ENCODE data around the gene PIGP. TPM values are rescaled to one million over a fixed set of nuclear protein-coding genes. Genes with fewer than 3 reads are reported as not detected.
A peak's percentile ranks its signal among the peaks of the same experiment; 100 is the strongest.
"Not testable (repeated sequence)": the region's sequence is repeated elsewhere in the genome, so short reads cannot be mapped to it uniquely, and the experiment has no call there.

PIGP gene
- 5.0 and 5.7 TPM in 2 replicates for total RNA-seq

DNA sequence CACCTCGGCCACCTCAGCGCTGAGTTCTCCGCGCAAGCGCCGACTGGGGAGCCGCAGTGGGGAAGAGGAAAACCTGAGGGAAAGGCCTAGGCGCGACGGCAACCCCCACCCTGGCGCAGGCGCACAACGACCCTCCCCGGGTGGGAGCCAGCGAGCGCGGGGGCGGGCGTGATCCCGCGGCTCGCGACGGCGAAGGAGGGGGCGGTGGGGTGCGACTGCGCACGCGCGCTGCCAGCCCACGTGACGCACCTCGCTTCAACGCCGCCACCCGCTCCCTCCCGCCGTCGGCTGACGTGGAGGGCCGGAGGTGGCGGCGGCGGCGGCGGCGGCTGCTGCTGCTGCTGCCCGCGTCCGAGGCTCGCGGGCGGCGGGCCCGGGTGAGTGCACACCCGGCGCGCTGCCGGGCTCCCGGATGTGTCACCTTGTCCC is at the start of gene PIGP, which contains the start of gene TTC3:
PIGP (minus strand) TSS at position 84 of the 429 bp plus-strand sequence. CDS start 556 bp downstream, outside the sequence.
TTC3 (plus strand) TSS at position 267 of the 429 bp plus-strand sequence. CDS start 14,004 bp downstream, outside the sequence.
- DNase-seq (ENCODE audit: low read depth, low spot score) = peak; percentile 77

DNA sequence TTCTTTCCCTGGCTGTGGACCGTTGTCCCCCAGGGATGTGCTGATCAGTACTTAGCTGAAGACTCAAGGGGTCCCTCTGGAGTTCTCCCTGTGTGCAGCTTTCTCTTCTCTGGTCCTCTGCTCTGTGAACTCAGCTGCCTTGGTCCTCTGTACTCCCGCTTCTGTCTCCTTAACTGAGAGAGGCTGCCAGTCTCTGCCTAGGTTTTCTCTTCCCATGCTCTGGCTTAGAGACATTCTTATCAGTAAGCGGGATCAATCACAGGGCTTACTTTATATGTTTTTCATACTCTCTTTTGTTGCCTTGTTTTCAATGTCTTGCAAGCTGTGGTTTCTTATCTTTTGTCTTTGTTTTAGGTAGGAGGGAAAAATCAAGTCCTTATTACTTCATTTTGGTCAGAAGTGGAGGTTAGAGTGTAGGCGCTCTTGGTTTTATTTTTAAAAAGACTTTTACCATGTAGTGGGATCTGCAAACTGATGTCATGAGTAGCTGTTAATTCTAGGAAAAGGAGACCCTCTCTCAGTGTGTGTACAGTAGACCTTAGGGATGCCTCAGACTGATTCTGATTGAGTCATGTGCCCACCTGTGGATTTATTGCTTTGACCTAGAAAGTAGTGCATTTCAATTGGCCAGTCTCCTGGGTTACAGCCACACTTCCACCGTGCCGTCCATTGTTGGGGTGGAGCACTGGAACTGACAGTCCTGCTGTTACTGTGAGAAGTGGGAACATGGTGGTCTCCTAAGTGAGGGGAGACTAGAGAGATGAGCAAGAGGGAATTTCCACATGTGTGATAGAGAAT is 46.7 kb upstream of the PIGP start:
- no peak for DNase-seq (ENCODE audit: low read depth, low spot score)

DNA sequence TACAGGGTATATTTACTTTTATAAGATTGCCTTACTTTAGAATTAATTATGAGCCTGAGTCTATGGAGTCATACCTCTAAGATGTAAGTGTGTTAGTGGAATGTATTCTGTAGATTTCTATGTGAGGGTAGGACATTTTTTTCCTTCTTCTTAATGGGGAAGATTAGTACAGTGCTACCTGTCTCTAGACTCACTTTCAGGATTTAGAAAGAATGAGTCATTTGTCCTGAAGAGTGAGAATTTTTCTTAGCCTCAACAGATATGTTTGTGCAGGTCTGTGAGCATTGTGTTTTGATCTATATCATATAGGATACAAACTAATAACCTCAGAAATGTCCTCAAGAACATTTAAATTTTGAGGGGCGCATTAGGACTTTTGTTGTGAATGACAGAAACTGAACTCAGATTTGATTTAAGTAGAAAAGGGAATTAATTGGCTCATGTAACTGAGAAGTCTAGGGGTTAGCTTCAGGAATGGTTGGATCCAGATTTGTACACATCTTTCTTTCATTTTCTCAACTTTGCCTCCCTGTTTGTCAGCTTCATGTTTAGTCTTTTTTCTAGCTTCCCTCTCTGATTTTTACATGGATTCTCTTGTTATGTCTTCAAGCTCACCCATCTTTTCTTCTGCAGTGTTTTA is 45.4 kb upstream of the PIGP start:
- no peak for DNase-seq (ENCODE audit: low read depth, low spot score)

DNA sequence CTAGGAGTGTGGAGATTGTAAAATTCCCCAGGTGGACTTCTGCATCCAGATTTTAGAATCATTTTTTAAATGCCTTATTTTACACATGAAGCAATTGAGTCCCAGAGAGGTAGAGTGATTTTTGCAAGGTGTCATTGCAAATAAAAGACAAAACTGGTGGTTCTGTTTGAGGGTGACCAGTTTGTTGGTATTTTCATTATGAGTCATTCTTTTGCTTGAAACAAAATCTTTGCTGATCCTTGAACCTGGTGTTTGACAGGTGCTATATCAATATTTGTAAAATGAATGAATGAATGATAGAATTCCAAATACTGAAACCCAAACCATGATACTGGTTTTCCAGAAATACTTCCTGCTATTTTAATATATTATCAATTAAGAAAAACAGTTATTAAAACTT is 44.3 kb upstream of the PIGP start:
- DNase-seq (ENCODE audit: low read depth, low spot score) = no peak

DNA sequence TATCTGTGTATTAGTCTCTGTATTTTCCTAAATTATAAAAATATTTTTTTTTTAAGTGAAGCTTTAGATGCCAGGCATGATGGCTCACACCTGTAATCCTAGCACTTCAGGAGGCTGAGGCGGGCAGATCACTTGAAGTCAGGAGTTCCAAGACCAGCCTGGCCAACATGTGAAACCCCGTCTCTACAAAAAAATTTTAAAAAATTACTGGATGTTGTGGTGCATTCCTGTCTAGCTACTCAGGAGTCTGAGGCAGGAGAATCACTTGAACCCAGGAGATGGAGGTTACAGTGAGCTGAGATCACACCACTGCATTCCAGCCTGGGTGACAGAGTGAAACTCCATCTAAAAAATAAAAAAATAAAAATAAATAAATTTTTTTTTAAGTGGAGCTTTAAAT is 43.6 kb upstream of the PIGP start:
- not testable (repeated sequence) for DNase-seq (ENCODE audit: low read depth, low spot score)

DNA sequence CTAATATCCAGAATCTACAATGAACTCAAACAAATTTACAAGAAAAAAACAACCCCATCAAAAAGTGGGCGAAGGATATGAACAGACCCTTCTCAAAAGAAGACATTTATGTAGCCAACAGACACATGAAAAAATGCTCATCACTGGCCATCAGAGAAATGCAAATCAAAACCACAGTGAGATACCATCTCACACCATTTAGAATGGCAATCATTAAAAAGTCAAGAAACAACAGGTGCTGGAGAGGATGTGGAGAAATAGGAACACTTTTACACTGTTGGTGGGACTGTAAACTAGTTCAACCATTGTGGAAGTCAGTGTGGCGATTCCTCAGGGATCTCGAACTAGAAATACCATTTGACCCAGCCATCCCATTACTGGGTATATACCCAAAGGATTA is 41.4 kb upstream of the PIGP start:
- DNase-seq (ENCODE audit: low read depth, low spot score) = not testable (repeated sequence)

DNA sequence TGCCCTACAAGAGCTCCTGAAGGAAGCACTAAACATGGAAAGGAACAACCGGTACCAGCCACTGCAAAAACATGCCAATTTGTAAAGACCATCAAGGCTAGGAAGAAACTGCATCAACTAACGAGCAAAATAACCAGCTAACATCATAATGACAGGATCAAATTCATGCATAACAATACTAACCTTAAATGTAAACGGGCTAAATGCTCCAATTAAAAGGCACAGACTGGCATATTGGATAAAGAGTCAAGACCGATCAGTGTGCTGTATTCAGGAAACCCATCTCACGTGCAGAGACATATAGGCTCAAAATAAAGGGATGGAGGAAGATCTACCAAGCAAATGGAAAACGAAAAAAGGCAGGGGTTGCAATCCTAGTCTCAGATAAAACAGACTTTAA is 38.2 kb upstream of the PIGP start:
- DNase-seq (ENCODE audit: low read depth, low spot score) = not testable (repeated sequence)

DNA sequence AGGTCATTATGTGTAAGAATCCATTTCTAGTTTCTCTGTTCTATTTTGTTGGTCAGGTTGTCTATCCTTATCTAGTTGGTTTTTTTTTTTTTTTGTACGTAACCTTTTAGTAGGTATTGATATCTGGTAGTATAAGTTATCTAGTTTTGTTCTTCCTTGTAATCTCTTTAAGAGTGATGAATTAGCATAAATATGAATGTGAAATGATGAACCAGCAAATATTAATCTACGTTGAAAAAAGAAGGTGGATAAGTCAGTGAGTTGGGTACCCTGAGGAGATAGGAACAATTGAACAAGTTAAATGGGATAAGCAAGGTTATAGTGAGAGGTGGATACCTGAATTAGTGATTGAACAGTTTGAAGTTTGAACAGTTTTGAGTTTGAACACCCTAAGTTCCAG is 34.1 kb upstream of the PIGP start:
- DNase-seq (ENCODE audit: low read depth, low spot score) = no peak

DNA sequence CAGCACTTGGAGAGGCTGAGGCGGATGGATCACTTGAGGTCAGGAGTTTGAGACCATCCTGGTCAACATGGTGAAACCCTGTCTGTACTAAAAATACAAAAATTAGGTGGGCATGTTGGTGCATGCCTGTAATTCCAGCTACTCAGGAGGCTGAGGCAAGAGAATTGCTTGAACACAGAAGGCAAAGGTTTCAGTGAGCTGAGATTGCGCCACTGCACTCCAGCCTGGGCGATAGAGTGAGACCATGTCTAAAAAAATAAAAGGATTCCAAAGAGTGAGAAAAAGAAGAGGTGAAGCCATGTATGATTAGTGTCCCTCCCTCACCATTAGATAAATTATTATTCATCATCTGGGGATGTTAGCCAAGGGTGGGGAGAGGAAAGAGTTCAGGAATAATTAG is 29.9 kb upstream of the PIGP start:
- DNase-seq (ENCODE audit: low read depth, low spot score) = not testable (repeated sequence)

DNA sequence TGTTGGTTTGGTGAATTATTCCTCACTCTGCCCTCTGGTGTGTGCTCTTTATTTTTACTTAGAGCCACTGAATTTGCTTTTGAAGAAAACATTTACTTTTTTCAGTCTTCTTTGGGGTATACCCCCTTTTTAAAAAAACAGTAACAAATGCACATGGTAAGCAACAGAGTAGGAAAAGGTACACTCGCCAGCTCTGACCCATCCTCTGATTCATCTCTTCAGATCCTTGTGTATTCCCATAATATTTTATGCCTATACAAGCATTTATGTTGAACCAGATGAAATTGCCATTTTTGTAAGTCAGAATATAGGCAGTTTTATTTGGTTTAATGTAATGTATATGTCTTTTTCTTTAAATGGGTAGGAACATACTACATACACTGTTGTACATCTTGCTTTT is 28.5 kb upstream of the PIGP start:
- DNase-seq (ENCODE audit: low read depth, low spot score) = no peak

DNA sequence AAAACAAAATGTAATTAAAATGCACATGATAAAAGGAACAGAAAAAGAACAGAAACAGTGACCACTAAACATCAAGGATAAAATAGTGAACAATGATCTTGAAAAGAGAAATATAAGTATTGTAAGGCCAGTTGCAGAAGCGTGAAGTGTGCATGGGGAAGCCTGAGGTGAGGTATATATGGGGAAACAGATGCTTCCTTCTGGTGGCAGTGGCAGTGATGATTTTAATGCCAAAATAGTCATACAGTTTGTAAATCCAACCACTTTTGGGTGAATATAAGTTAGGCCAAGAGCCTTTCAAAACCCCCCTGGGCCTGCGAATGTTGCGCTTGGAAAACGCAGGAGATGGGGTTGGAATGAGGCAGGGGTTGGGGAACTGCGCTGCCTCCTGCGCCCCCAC is 27.4 kb upstream of the PIGP start:
- DNase-seq (ENCODE audit: low read depth, low spot score) = no peak

DNA sequence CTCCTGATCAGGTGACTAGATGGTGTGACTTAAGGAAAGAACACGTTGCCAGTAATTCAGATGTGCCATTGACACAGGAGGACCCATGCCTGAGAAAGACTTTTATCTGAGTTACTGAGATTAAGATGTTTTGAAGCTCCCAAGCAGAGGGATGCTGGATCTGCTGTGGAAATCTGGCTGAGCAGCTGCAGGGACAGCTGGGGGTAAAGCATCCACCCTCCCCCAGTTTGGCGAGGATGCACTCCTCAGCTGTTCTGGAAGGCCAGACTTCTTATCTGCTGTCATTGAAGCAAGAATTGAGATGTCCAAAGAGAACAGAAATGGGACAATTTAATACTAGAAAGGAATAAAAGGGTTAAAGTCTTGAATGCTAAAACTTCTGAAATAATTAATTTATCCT is 25.9 kb upstream of the PIGP start:
- DNase-seq (ENCODE audit: low read depth, low spot score) = no peak

DNA sequence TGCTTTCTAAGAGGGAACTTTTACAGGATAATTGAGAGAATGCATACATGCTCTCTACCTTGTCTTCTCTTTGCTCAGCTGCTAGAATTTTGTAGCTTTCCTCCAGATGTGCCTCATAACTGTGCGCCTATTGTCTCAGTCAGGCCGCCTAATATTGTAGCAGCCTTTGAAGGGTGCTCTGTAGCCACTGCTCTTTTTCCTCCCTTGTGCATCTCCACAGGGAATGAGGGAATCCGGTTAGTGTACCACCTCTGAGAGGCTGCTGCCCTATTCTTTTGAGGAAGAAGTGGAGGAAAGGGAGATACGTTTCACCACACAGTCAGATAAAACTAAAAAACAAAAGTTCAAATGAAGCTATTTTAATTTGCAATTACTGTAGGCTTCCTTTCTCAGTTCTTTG is 22.9 kb upstream of the PIGP start:
- DNase-seq (ENCODE audit: low read depth, low spot score) = no peak

DNA sequence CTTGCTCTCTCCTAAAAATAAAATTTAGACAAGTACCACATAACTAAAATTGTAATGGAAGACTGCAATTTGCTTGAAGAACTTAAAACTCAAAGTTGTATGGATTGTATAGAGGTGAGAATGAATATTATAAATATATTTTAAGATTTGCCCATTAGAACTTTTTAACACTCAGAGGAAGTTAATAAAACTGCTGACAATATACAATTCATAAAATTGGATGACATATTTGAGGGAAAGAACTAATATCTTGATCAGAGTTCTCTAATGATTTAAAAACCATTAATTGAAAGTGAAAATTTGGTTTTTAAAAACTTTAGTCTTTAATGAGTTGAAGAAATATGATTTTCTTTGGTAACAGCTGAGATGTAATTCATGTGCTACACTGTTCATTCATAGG is 21.1 kb upstream of the PIGP start:
- no peak for DNase-seq (ENCODE audit: low read depth, low spot score)

DNA sequence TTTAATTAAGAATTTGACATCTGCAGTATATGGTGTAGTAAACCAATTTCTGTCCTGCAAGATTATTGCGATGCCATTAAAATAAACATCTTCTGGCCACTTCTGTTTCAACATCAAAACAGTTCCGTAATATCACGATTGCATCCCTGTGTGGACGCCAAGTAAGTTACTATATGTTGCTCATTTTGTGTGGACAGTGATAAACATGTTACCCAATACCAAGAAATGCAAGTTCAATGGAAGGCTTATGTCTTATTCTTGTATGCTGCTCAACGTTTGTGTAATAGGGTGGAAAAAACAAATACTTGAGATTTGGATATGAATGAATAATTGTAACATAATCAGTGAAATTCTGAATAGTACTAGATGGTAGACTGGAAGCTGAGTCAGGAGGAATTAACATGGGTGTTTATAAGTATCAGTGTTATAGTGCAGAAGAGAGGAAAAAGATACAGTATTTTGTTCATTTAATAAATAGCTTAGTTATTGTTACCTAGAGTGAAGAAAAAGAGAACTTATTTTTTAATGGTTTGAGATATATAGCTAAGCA is 15.4 kb upstream of the PIGP start:
- DNase-seq (ENCODE audit: low read depth, low spot score) = no peak

DNA sequence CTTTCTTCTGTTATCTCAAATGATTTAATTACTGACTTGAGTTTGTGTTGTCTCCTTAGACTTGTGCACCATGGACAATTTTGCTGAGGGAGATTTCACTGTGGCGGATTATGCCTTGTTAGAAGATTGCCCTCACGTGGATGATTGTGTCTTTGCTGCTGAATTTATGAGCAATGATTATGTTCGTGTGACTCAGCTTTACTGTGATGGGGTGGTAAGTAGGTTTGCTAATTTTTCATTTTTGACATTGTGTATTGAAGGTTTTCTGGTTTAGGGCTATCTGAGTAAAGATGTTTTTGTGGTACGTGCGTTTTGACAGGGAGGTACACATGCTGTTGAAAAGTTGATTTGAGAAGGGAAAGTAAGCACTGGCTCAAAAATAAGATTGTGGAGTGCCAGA is 14.3 kb upstream of the PIGP start:
- DNase-seq (ENCODE audit: low read depth, low spot score) = no peak

DNA sequence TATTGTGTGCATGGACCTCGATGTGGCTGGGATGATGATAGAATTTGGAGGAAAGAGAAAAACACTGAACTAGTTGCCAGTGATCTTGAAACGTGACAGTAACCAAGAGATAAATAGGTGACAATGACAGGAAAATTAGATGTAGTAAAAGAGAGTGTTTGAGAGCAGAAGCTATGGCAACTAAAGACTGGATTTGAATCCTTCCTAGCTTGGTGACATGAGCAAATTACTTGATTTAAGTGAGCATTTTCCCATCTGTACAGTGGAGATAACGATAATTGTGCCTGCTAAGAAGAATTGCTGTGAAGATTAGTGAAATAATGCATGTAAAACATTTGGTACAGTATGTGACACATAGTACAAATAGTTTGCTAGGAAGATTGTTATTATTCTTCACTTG is 12.9 kb upstream of the PIGP start:
- no peak for DNase-seq (ENCODE audit: low read depth, low spot score)

DNA sequence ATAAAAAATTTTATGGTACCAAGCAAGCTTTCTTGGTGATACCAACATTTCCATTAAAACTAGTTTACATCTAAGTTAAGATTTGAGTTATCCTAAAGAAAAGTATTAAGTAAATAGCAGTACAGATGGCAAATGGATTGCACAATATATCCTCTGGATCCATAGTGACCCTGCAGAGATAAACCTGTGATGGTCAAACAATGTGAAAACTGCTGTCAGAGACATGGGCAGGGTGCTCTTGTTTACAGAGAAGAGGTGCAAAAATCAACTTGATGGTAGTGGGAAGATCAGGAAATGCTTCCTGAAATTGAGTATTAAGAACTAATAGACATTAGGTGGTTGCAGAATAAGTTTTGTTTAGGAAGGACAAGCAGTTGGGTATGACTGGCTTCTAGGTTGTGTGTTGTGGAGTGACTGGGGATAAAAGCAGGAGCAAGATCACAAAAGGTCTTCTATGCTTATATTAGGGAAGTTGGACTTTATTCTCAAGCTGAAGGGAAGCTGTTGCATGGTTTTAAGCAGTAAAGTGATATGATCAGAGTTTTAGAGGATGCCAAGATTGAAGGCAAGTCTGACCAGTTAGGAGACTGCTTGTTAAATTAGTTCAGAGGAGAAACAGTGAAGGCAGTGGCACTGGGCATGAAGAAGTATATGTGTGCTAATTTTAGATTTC is 10.1 kb upstream of the PIGP start:
- no peak for DNase-seq (ENCODE audit: low read depth, low spot score)

DNA sequence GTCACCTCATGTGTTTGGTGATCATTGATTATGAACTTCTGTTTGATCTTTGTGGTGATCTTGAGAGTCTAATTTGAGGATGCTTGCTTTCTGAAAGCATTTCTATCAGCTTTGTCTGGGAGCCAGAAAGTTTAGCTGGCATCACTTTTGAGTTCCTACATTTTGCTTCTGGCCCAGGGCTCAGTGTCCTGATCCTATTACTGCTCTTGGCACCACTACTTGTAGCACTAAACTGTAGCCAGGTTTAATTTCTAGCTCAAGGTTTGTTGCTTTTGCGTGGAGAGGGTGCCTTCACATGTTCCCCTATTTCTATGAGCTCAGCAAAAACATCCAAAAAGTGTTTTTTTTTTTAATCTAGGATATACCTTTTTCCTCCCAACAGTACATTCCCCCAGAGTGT is 9.5 kb upstream of the PIGP start:
- DNase-seq (ENCODE audit: low read depth, low spot score) = no peak

DNA sequence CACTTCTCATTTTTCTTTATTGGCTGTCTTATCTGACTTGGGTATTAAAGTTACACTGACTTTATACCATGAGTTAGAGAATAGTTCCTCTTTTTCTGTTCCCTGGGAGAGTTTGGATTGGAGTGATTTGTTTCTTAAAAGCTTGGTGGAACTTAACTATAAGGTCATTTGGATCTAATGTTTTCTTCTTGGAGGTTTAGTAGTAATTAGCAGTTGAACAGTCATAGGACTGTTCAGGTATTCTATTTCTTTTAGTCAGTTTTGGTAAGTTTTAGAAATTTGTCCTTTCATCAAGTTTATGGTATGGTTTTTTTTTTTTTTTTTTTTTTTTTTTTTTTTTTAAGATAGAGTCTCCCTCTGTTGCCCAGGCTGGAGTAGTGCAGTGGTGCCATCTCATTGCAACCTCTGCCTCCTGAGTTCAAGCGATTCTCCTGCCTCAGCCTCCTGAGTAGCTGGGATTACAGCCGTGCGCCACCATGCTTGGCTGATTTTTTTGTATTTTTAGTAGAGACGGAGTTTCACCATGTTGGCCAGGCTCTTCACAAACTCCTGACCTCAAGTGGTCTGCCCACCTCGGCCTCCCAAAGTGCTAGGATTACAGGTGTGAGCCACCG is 6.4 kb upstream of the PIGP start:
- DNase-seq (ENCODE audit: low read depth, low spot score) = no peak

DNA sequence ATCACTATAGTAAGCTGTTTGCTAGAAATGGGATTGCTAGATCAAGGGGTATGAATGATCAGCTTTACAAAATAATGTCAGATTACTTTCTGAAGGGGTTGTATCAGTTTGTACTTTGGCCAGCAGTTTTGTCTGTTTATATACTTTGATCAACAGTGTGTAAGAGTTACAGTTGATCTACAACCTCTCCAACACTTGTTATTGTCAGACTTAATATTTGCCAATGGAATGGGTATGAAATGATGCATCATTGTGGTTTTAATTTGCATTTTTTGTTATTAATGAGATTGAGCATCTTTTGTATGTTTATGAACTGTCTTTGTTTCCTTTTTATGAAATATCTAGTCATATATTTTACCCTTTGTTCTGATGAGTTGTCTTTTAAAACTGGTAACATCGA is 4.5 kb upstream of the PIGP start:
- no peak for DNase-seq (ENCODE audit: low read depth, low spot score)

Data from pulmonary artery endothelial cell (primary cell).